Measurements from ENCODE around the gene CLCN6.

The CLCN6 gene, protein sequence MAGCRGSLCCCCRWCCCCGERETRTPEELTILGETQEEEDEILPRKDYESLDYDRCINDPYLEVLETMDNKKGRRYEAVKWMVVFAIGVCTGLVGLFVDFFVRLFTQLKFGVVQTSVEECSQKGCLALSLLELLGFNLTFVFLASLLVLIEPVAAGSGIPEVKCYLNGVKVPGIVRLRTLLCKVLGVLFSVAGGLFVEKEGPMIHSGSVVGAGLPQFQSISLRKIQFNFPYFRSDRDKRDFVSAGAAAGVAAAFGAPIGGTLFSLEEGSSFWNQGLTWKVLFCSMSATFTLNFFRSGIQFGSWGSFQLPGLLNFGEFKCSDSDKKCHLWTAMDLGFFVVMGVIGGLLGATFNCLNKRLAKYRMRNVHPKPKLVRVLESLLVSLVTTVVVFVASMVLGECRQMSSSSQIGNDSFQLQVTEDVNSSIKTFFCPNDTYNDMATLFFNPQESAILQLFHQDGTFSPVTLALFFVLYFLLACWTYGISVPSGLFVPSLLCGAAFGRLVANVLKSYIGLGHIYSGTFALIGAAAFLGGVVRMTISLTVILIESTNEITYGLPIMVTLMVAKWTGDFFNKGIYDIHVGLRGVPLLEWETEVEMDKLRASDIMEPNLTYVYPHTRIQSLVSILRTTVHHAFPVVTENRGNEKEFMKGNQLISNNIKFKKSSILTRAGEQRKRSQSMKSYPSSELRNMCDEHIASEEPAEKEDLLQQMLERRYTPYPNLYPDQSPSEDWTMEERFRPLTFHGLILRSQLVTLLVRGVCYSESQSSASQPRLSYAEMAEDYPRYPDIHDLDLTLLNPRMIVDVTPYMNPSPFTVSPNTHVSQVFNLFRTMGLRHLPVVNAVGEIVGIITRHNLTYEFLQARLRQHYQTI

DNA sequence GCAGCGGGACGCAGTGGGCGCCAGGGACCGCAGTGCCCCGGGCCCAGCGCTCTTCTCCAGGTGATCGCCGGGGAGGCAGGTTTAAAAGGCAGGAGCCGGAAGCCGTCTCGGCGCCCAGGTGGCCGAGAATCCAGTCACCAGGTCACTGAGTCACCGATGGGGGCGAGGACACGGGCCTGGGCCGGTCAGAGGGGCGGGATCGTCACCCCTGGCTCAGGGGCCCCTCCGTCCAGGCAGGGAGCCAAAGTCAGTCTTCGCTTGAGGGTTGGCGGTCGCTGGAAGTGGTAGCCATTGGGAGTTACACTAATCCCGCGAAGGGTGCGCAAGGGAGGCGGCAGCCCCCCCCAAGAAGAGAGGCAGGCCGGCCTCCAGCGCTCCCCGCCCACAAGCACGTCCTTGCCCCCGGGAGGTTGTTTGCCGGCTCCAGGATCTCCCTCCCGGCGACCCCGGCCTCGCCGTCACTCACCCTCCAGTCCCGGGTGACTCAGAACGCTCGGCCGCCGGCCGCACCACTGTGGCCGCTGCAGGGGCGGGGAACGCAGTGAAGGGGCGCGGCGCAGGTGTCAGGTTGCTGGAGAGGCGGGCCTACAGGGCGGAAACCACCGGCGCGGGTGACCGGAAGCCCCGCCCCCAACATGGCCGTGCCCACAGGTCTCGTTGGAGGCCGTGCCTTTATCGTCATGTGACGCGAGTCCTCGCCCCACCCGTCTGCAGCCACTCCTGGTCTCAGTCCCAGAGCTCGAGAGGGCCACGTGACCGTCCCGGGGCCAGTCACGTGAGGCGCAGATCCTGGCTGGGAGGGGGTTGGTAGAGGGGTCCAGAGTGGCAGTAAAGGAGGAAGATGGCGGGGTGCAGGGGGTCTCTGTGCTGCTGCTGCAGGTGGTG is at the start of gene CLCN6, which contains the start of gene MTHFR:
TSS of gene CLCN6 (plus strand) at position 770 of the 885 bp plus-strand sequence. CDS start at position 842, 72 bp downstream.
TSS of gene MTHFR (minus strand) at position 543 of the 885 bp plus-strand sequence. CDS start 2,848 bp downstream, outside the sequence.
- DNase-seq, result peak; percentile 99

GRCh38 chr1:11757047-11757446 is 48.9 kb upstream of the CLCN6 start:
- no peak for DNase-seq

DNA sequence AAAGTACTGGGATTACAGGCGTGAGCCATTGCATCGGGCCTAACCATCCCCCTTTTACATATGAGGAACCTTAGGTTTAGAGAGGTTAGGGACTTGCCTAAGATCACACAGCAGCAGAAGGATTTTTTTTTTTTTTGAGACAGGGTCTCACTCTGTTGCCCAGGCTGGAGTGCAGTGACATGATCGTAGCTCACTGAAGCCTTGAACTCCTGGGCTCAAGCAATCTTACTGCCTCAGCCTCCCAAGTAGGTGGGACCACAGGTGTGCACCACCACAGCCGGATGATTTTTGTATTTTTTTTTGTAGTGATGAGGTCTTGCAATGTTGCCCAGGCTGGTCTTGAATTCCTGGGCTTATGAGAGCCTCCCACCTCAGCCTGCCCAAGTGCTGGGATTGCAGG is 46.2 kb upstream of the CLCN6 start:
- DNase-seq, result no peak

- no peak for DNase-seq
Measured at GRCh38 chr1:11761285-11761684, 44.7 kb upstream of the CLCN6 start.

DNA sequence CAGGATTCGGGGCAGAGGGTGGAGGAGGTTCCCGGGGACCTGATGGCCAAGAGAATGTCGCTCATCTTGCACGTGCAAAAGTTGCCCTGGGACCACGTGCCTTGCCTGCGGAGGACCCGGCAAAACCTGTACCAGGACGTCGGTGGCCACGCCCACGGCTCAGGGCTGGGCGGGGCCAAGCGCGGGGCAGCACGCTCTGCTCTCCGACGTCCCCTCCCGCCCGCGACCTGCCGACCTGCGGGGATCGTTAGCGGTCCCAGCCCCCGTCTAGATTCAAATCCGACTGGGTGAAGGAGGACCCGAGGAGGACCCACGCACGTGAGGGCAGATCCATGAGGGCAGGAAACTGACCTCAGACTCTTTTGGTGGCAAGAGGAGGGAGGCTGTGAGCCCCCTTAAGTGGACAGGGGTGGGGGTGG is 44.0 kb upstream of the CLCN6 start, which contains the start of gene C1orf167:
TSS of gene C1orf167 (plus strand) at position 206 of the 419 bp plus-strand sequence. CDS start 2,208 bp downstream, outside the sequence.
- DNase-seq, result peak; percentile 12

GRCh38 chr1:11764115-11764514 is 41.9 kb upstream of the CLCN6 start:
- DNase-seq, result no peak

DNA sequence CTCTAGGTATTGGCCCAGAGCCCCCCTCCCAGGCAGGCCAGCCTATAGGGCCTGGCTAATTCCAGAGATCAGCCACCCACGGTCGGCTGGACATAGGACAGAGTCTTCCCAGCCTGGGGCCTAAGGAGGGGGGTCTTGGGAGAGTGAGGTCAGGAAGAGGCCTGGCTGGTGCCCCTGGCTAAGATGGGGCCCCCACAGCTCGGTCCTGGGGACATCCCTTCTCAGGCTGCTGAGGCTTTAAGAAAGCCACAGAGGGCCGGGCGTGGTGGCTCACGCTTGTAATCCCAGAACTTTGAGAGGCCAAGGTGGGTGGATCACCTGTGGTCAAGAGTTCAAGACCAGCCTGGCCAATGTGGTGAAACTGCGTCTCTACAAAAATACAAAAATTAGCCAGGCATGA is 41.5 kb upstream of the CLCN6 start:
- DNase-seq, result no peak

- DNase-seq, result no peak
Measured at GRCh38 chr1:11765661-11766428, 40.1 kb upstream of the CLCN6 start.

DNA sequence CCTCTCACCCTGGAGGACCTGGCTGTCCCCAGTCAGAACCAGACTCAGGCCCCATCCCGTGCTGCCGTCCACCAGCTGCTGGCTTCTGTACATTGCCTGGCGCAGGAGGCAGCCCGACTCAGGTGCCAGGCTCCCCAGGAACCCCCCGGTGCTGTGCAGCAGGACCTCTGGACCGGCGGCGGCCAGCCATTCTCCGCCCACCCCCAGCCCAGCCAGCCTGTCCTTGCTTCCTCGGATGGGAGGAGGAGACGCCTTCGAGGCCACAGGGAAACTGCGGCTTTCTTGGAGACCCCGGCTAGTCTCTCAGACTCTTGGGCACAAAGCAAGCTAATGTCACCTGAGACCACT is 39.6 kb upstream of the CLCN6 start:
- DNase-seq, result no peak

GRCh38 chr1:11767922-11768704 is 37.9 kb upstream of the CLCN6 start:
- DNase-seq, result no peak

GRCh38 chr1:11768821-11769220 is 37.2 kb upstream of the CLCN6 start:
- no peak for DNase-seq

- DNase-seq, result no peak
Measured at GRCh38 chr1:11769274-11769673, 36.7 kb upstream of the CLCN6 start.

GRCh38 chr1:11770011-11770410 is 36.0 kb upstream of the CLCN6 start:
- no peak for DNase-seq

- no peak for DNase-seq
Measured at GRCh38 chr1:11771481-11772043, 34.4 kb upstream of the CLCN6 start.

DNA sequence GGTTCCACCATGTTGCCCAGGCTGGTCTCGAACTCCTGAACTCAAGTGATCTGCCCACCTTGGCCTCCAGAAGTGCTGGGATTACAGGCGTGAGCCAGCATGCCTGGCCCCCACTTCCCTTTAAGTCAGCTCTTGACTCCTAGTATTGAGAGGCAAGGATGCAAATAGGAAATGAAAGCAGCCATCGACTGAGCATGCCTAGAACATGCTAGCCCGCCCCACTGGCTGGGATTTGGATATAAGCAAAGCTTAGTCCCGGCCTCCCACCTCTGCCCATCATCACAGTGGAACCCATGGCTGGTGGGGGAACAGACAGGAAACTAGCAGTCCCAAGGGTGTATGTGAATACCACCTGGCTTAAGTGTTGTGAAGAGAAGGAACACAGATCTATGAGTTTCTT is 33.5 kb upstream of the CLCN6 start:
- DNase-seq, result no peak

- no peak for DNase-seq
Measured at GRCh38 chr1:11774753-11775152, 31.2 kb upstream of the CLCN6 start.

GRCh38 chr1:11777658-11778322 is 28.2 kb upstream of the CLCN6 start:
- no peak for DNase-seq

DNA sequence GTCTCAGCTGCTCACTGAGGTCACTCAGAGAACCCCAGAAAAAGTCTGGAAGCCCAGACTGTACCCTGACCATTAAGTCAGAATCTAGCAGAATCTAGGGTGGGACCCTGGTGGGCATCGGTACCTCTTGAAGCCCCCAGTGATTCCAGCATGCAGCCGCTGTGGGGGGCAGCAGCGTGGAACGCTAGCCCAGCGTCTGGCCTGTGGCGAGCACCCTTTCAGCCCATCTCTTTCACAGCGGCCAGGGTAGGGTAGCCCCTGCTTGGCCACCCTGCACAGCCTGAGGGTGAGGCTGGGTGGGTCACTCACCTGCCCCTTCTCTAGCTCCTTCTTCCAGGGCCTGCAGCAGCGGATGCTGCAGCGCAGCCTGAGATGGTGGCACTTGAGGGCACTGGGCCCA is 27.7 kb upstream of the CLCN6 start:
- no peak for DNase-seq

DNA sequence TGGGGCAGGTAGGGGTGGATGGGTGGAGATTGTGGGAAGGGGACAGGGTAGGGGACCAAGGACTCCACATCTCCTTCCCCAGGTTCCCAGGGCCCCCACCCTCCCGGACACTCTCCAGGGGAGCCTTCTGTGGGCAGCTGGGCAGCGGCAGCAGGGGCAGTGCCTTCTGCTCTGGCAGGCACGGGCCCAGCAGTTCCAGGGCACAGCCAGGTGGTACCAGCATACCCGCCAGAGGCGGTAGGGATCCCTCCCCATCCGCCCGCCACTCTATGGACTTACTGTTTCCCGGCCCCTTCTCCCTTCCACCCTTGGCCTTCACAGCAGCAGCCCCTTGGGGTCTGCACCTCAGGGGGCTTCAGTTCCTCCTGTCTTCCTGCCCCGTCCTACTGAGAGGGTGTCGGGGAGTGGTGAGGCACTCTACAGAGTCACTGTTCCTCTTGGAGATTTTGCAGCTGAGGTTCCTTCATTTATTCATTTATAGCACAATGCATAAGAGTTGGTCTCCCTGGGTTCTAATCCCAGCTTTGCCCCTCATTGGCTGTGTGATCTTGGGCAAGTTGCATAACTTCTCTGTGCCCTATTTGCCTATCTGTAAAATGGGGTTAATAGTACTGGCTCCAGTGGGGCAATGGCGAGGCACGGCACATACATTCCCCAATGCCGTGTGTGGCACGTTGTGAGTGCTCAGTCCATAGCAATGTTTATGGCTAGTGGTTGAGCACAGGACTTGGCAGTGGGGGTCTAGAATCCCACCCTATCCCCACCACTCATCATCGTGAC is 27.0 kb upstream of the CLCN6 start:
- DNase-seq, result no peak
